ENCODE results near the gene DIPK1A. TPM values are rescaled to one million over a fixed set of nuclear protein-coding genes. Genes with fewer than 3 reads are reported as not detected.

Gene DIPK1A
- total RNA-seq, 1 experiment from 2014 or later, result 3.8 TPM

DNA sequence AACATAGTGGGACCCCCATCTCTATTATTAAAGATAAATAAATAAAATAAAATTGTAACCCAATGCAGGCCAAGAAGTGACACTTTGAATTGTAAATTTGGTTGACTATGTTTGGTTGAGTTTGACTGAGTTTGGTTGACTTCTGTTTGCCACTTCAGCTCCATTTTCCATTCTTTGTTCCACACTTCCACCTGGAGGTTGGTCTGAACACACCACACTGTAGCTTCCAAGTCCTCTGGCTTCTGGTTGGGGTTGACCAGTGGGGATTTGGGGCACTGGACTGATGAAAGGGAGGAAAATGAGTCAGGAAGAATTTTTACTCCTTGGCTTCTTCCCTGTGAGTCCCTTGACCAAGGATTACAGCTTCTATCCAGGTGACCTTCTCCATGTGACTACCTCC is 40.6 kb upstream of the DIPK1A start:
- Histone ChIP-seq H2BK120ac (ENCODE audit: low read depth, low read length, poor library complexity, severe bottlenecking) (no peak overlapping the region), H3K79me2 (ENCODE audit: insufficient read depth, low read length) (no peaks in the 10 kb centered on the region), H3K23ac (ENCODE audit: insufficient read length, low read depth, low read length) (no peak overlapping the region), H3K4me2 (ENCODE audit: insufficient read depth, insufficient read length, low read length) (no peak overlapping the region), H2BK15ac (ENCODE audit: low read depth, low read length) (no peak overlapping the region), H3K14ac (ENCODE audit: insufficient read depth, low read length) (no peak overlapping the region), H3K4ac (ENCODE audit: low read depth, low read length) (no peak overlapping the region), H4K8ac (replicated peaks; ENCODE audit: insufficient read length, low read depth, low read length) (no peak overlapping the region), H2BK12ac (ENCODE audit: insufficient read length, low read depth, low read length) (no peak overlapping the region), H3K56ac (ENCODE audit: insufficient read length, low read depth, low read length) (no peak overlapping the region), H3T11ph (ENCODE audit: low read length) (no peak overlapping the region), H2AK5ac (ENCODE audit: insufficient read length, low read length) (no peak overlapping the region), H4K5ac (ENCODE audit: insufficient read length, low read depth, low read length) (no peak overlapping the region), H4K91ac (ENCODE audit: insufficient read length, low read depth, low read length) (no peak overlapping the region), H3K4me1 (ENCODE audit: insufficient read depth, low read length) (no peaks in the 10 kb centered on the region), H3K27ac (ENCODE audit: insufficient read length, low read depth, low read length) (no peak overlapping the region), H3K9ac (ENCODE audit: extremely low read depth, insufficient read length, low read length) (no peak overlapping the region), H3K27me3 (ENCODE audit: insufficient read depth, low read length) (no peaks in the 10 kb centered on the region), H3K79me1 (ENCODE audit: insufficient read depth, low read depth, low read length, poor library complexity, severe bottlenecking) (no peaks in the 10 kb centered on the region), H2BK20ac (ENCODE audit: low read depth, low read length, poor library complexity, severe bottlenecking) (no peak overlapping the region), H3K23me2 (ENCODE audit: insufficient read length, low read depth, low read length, poor library complexity, severe bottlenecking) (no peaks in the 10 kb centered on the region), H3K18ac (ENCODE audit: insufficient read length, low read depth, low read length) (no peak overlapping the region), H4K20me1 (ENCODE audit: control insufficient read depth, insufficient read depth, insufficient read length) (no peaks in the 10 kb centered on the region), H3K9me3 (ENCODE audit: control insufficient read depth, low read depth, low read length) (no peaks in the 10 kb centered on the region), H2BK5ac (ENCODE audit: insufficient read length, low read length) (no peak overlapping the region), H2AFZ (ENCODE audit: low read length) (no peak overlapping the region)
- Mint-ChIP-seq H3K27me3 (ENCODE audit: low read depth) (no peaks in the 10 kb centered on the region), H3K4me1 (peaks cover 14 to 31% of the 10 kb centered on the region in 2 experiments), H3K36me3 (ENCODE audit: insufficient read depth in 1 of 3, low read depth in 3 of 3) (no peaks in the 10 kb centered on the region), H3K4me3 (no peak overlapping the region), H3K9me3 (no peaks in the 10 kb centered on the region), H3K27ac (no peak overlapping the region)
- DNase-seq, result no peak
- TF ChIP-seq, protein P1, sequence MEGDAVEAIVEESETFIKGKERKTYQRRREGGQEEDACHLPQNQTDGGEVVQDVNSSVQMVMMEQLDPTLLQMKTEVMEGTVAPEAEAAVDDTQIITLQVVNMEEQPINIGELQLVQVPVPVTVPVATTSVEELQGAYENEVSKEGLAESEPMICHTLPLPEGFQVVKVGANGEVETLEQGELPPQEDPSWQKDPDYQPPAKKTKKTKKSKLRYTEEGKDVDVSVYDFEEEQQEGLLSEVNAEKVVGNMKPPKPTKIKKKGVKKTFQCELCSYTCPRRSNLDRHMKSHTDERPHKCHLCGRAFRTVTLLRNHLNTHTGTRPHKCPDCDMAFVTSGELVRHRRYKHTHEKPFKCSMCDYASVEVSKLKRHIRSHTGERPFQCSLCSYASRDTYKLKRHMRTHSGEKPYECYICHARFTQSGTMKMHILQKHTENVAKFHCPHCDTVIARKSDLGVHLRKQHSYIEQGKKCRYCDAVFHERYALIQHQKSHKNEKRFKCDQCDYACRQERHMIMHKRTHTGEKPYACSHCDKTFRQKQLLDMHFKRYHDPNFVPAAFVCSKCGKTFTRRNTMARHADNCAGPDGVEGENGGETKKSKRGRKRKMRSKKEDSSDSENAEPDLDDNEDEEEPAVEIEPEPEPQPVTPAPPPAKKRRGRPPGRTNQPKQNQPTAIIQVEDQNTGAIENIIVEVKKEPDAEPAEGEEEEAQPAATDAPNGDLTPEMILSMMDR (conservative IDR thresholded peaks at IDR 0.05), result no peak

Data from H9 (cell line).